ENCODE results near the gene SH2D3A. TPM values are rescaled to one million over a fixed set of nuclear protein-coding genes. Genes with fewer than 3 reads are reported as not detected.
"Not testable (repeated sequence)": the region's sequence is repeated elsewhere in the genome, so short reads cannot be mapped to it uniquely, and the experiment has no call there.

SH2D3A gene
- total and polyA plus RNA-seq, 2 donors from 2014 or later, result 12.5 to 35.4 TPM

DNA sequence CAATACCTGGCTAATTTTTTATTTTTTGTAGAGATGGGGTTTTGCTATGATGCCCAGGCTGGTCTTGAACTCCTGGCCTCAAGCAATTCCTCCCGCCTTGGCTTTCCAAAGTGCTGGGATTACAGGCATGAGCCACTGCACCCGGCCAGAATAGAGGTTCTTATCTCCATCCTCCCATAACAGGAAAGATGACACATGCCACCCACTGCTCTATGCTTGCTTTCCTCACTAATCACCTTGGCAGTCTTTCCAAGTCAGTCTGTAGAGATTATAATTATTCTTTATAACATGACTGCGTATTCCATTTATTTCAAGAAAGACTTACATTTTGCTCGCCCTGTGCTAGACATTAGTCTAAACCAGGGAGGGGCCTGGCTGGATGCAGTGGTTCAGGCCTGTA is 12.0 kb upstream of the SH2D3A start:
- H3K9ac ChIP-seq (ENCODE audit: low read length in 3 of 3), result no peak overlapping the region
- no peaks in the 10 kb centered on the region for H3K9me3 ChIP-seq (ENCODE audit: control insufficient read depth in 2 of 3, insufficient read depth in 1 of 3, low read length in 3 of 3)
- no peaks in the 10 kb centered on the region for H3K27me3 ChIP-seq (ENCODE audit: control insufficient read depth, insufficient read depth, low read length)
- no peak overlapping the region for H3K4me3 ChIP-seq (ENCODE audit: low read length in 3 of 3)
- H3K36me3 ChIP-seq (ENCODE audit: control insufficient read depth in 2 of 3, insufficient read depth in 3 of 3, low read length in 3 of 3), result no peaks in the 10 kb centered on the region
- FAIRE-seq (no peak), DNase-seq (no peak)
- intact Hi-C loops (cut with DNase I), result no loop called here
- H3K27ac ChIP-seq (ENCODE audit: low read depth in 2 of 2, low read length in 2 of 2), result no peak overlapping the region
- TF ChIP-seq CTCF (IDR thresholded peaks at IDR 0.05; ENCODE audit: borderline replicate concordance, extremely low read depth, insufficient read depth), result no peak
- no peaks in the 10 kb centered on the region for H3K4me1 ChIP-seq (ENCODE audit: control insufficient read depth in 2 of 3, insufficient read depth in 2 of 3, low read depth in 1 of 3, low read length in 3 of 3)

DNA sequence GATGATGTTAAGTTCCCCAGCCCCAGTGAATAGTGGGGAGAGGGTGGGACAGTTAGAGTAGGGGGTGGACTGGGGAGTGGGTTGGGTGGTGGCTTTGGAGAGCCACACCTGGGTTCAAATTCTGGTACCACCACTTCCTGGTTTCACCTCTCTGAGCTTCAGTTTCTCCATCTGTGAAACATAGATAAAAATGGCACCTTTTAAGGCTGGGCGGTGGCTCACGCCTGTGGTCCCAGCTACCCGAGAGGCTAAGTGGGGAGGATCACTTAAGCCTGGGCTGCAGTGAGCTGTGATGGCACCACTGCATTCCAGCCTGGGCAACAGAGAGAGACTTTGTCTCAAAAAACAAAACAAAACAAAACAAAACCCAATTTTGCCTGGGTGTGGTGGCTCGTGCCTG is 11.2 kb upstream of the SH2D3A start:
- Histone ChIP-seq H3K9me3 (ENCODE audit: control insufficient read depth in 2 of 3, insufficient read depth in 1 of 3, low read length in 3 of 3) (no peaks in the 10 kb centered on the region), H3K9ac (ENCODE audit: low read length in 3 of 3) (no peak overlapping the region), H3K27ac (ENCODE audit: low read depth in 2 of 2, low read length in 2 of 2) (no peak overlapping the region), H3K4me1 (ENCODE audit: control insufficient read depth in 2 of 3, insufficient read depth in 2 of 3, low read depth in 1 of 3, low read length in 3 of 3) (no peaks in the 10 kb centered on the region), H3K4me3 (ENCODE audit: low read length in 3 of 3) (no peak overlapping the region), H3K36me3 (ENCODE audit: control insufficient read depth in 2 of 3, insufficient read depth in 3 of 3, low read length in 3 of 3) (no peaks in the 10 kb centered on the region), H3K27me3 (ENCODE audit: control insufficient read depth, insufficient read depth, low read length) (no peaks in the 10 kb centered on the region)
- DNase-seq (no peak), FAIRE-seq (no peak)
- intact Hi-C loops (cut with DNase I), result no loop called here
- TF ChIP-seq CTCF (IDR thresholded peaks at IDR 0.05; ENCODE audit: borderline replicate concordance, extremely low read depth, insufficient read depth), result no peak

- Histone ChIP-seq H3K4me1 (ENCODE audit: control insufficient read depth in 2 of 3, insufficient read depth in 2 of 3, low read depth in 1 of 3, low read length in 3 of 3) (no peaks in the 10 kb centered on the region), H3K9me3 (ENCODE audit: control insufficient read depth in 2 of 3, insufficient read depth in 1 of 3, low read length in 3 of 3) (no peaks in the 10 kb centered on the region), H3K9ac (ENCODE audit: low read length in 3 of 3) (no peak overlapping the region), H3K36me3 (ENCODE audit: control insufficient read depth in 2 of 3, insufficient read depth in 3 of 3, low read length in 3 of 3) (no peaks in the 10 kb centered on the region), H3K27ac (ENCODE audit: low read depth in 2 of 2, low read length in 2 of 2) (no peak overlapping the region), H3K4me3 (ENCODE audit: low read length in 3 of 3) (no peak overlapping the region), H3K27me3 (ENCODE audit: control insufficient read depth, insufficient read depth, low read length) (no peaks in the 10 kb centered on the region)
- TF ChIP-seq CTCF (IDR thresholded peaks at IDR 0.05; ENCODE audit: borderline replicate concordance, extremely low read depth, insufficient read depth), result no peak
- DNase-seq (no peak), FAIRE-seq (no peak)
- intact Hi-C loops (cut with DNase I), result no loop called here
Observed at GRCh38 chr19:6777434-6777833, 10.2 kb upstream of the SH2D3A start.

DNA sequence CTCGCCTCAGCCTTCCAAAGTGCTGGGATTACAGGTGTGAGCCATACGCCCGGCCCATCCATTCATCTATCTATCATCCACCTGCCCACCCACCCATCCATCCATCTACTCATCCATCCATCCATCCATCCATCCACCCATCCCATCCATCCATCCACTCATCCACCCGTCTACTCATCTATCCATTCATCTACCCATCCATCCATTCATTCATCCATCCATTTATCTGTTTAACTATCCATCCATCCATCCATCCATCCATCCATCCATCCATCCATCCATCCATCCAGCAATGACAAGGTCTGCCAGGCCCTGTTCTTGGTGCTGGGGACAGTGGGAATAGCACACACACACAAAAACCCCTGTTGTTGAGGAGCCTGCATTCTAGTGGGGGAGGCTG is 9.8 kb upstream of the SH2D3A start:
- Histone ChIP-seq H3K27me3 (ENCODE audit: control insufficient read depth, insufficient read depth, low read length) (no peaks in the 10 kb centered on the region), H3K9me3 (ENCODE audit: control insufficient read depth in 2 of 3, insufficient read depth in 1 of 3, low read length in 3 of 3) (no peaks in the 10 kb centered on the region), H3K9ac (ENCODE audit: low read length in 3 of 3) (no peak overlapping the region), H3K4me3 (ENCODE audit: low read length in 3 of 3) (no peak overlapping the region), H3K4me1 (ENCODE audit: control insufficient read depth in 2 of 3, insufficient read depth in 2 of 3, low read depth in 1 of 3, low read length in 3 of 3) (no peaks in the 10 kb centered on the region), H3K36me3 (ENCODE audit: control insufficient read depth in 2 of 3, insufficient read depth in 3 of 3, low read length in 3 of 3) (no peaks in the 10 kb centered on the region), H3K27ac (ENCODE audit: low read depth in 2 of 2, low read length in 2 of 2) (no peak overlapping the region)
- intact Hi-C loops (cut with DNase I), result no loop called here
- FAIRE-seq (no peak), DNase-seq (no peak)
- no peak for TF ChIP-seq CTCF (IDR thresholded peaks at IDR 0.05; ENCODE audit: borderline replicate concordance, extremely low read depth, insufficient read depth)

- H3K4me3 ChIP-seq (ENCODE audit: low read length in 3 of 3); H3K36me3 ChIP-seq (ENCODE audit: control insufficient read depth in 2 of 3, insufficient read depth in 3 of 3, low read length in 3 of 3); intact Hi-C loops (cut with DNase I); H3K9me3 ChIP-seq (ENCODE audit: control insufficient read depth in 2 of 3, insufficient read depth in 1 of 3, low read length in 3 of 3); FAIRE-seq; H3K27ac ChIP-seq (ENCODE audit: low read depth in 2 of 2, low read length in 2 of 2); H3K9ac ChIP-seq (ENCODE audit: low read length in 3 of 3); H3K27me3 ChIP-seq (ENCODE audit: control insufficient read depth, insufficient read depth, low read length); DNase-seq; H3K4me1 ChIP-seq (ENCODE audit: control insufficient read depth in 2 of 3, insufficient read depth in 2 of 3, low read depth in 1 of 3, low read length in 3 of 3): not testable (repeated sequence)
Observed at GRCh38 chr19:6776045-6776444, 8.8 kb upstream of the SH2D3A start.
